ENCODE measurements around the gene USP32.
"Not testable (repeated sequence)": the region's sequence is repeated elsewhere in the genome, so short reads cannot be mapped to it uniquely, and the experiment has no call there.

Gene USP32

DNA sequence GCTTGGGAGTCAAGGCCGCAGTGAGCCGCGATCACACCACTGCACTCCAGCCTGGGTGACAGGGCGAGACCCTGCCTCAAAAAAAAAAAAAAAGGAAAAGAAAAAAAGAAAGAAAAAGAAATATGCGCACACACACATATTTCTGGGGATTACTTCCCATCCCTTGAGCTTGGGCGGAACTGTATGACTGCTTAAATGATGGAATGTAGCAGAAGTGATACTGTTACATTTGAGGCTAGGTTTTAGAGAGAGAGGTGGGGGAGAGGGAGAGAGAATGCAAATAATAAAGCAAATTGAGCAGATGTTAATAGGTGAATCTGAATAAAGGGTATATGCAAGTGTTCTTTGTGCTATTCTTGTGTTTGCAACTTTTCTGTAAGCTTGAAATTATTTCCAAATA lies 12.0 kb upstream of the USP32 start:
- DNase-seq (ENCODE audit: low read depth in 2 of 3, low spot score in 1 of 3), result no peak

DNA sequence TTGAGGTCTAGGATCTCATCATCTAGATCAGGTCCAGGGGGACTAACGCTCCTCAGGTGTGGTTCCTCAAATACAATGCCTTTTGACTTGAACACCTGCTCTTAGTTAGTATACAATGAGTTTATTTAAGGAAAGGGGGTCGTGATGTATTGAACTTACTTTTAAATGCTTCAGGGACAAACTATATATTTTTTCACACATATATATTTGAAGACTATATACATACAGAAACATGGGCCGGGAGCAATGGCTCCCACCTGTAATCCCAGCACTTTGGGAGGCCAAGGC lies 11.5 kb upstream of the USP32 start:
- DNase-seq (ENCODE audit: low read depth in 2 of 3, low spot score in 1 of 3), result no peak

DNA sequence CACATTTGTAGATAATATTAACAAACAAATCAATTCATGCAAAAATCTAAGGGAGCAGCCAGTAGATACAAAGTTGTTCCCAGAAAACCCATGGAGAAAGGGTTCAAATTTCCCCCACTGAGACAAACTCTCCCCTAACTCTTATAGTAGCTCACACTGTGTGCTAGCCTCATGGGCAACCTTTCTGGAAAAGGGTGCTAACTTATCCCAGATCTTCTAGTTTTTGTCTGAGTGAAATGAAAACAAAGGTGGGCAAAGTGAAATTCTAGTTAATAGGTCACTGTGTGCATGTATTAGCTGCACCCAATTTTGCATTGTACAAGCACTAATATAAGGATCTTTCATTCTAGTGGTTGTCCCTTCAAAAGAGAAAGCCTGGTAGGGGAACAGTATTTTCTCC lies 9.9 kb upstream of the USP32 start:
- DNase-seq (ENCODE audit: low read depth in 2 of 3, low spot score in 1 of 3), result no peak

DNA sequence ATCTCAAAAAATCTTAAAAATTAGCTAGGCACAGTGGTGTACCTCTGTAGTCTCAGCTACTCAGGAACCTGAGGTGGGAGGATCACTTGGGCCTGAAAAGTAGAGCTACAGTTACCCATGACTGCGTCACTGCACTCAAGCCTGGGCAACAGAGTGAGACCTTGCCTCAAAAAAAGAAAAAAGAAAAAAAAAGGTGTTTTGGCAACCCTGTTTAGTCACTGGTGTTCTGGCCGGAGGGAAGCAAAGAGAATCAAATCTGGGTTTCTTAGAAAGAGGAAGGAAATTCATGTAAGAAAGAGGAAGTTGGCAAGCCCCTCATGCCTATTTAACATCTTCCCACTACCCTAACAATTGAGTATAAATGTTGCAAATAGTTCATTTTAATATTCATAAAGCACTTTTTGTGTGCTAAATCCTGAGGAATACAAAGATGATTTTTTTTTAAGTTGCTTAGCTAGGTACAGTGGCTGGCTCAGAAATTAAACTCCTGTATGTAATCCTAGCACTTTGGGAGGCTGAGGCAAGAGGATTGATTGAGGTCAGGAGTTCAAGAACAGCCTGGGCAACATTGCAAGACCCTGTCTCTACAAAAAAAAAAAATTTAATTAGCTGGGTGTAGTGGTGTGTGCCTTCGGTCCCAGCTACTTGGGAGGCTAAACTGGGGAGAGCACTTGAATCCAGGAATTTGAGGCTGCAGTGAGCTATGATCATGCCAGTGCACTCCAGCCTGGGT lies 6.5 kb upstream of the USP32 start:
- DNase-seq (ENCODE audit: low read depth in 2 of 3, low spot score in 1 of 3), result no peak

DNA sequence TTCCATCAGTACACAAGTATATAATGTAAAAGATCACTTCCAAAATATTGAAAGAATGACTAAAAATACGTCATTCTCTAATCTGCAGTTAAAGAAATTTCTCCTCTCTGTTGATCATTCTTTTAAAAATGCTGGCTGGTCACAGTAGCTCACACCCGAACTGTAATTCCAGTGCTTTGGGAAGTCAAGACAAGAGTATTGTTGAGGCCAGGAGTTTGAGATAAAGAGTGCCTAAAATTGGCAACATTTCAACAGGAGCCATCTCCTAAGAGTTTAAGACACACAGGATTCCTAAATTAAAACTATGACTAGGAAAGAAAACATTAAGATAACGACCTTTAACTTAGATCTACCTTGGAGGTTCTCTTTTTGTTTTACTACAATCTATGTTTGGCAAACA lies 4.5 kb upstream of the USP32 start:
- DNase-seq (ENCODE audit: low read depth in 2 of 3, low spot score in 1 of 3), result no peak

DNA sequence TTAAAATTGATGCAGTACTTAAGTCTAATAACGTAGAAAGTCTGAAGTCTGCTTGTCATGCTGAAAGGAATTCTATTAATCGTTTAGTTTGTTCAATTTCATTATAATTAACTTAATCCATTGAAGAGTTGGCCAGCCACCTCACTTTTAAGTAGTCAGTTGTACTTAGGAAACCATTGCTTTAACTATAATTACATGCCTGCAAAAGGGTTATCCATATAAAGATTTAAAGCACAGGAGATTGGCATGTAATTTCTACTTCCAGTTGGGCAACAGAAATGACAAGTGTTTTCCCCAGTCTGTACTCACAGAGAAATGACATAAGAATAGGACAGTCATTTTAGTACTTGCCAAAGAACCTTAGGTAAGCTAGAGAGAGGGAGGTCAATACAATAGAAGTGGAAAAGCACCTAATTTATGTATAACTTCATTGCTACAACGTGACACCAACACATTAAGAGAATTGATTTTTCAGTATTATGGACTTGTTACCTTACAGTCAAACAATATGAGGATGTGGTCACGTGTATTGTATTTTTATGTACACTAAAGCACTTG lies 3.7 kb upstream of the USP32 start:
- no peak for DNase-seq (ENCODE audit: low read depth in 2 of 3, low spot score in 1 of 3)

DNA sequence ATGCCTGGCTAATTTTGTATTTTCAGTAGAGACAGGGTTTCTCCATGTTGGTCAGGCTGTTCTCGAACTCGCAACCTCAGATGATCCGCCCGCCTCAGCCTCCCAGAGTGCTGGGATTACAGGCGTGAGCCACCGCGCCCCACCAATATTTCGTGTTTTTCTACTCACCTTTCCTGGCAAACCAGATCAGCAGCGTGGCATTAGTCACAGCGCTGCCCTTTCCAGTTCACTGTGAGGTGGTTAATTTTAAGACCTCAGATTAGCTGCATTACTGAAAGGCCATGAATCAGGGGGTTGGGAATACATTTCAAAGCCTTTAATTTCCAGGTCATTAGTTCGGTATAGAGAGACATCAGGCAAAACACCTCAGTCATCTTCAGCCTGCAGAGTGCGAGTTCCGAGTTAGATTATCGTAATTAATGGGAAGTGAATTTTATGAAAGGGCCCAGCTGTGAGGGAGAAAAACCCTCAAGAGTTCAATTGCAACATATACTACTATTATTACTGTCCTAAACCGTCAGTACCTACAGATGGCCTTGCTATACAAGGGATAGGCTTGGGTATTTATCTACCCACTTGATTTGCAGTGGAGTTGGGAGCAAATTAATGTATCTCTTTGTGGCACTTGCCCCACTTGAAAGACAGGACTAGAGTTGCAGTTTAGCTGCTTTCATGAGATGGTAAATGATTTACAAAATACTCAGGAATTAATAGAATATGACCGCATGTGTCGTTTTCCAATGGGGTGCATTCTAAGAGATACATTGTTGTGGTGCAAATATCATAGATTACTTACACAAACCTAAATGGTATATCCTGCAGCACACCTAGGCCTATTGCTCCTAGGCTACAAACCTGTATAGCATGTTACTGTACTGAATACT lies 2.1 kb upstream of the USP32 start:
- DNase-seq (ENCODE audit: low read depth in 2 of 3, low spot score in 1 of 3), result no peak

DNA sequence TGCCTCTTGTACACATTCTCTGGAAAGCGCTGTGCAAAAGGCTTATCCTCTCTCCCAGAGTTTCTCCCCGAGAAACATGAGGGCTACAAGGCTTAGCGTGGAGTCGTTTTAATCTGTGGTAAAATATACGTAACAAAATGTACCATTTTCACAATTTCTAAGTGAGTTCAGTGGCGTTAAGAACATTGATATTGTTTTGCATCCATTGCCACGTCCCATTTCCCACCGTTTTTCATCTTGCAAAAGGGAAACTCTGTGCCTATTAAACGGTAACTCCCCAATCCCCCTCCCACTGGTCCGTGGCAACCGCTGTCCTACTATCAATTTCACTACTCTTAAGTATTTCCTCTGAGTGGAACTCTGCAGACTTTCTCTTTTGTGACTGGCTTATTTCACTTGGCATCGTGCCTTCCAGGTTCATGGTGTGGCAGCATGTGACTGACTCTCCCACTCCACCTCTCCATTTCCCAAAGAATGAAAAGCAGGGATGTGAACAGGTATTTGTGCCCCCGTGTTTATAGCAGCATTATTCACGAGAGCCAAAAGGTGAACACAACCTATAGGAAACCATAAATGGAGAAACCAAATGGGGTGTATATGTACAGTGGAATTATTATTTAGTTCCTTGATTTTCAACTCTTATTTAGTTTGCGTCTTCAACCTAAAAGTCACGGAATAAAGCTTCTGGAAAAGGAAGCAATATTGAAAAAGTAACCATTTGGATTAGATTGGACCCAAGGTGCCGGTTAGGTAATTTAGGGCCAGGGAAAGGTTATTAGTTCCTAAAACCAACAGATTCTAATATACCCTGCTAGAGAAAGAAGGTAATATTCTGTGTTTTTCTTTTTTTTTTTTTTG lies 1.1 kb upstream of the USP32 start:
- peak; percentile 32 to 40 (median 33) for DNase-seq (ENCODE audit: low read depth in 2 of 3, low spot score in 1 of 3)

DNA sequence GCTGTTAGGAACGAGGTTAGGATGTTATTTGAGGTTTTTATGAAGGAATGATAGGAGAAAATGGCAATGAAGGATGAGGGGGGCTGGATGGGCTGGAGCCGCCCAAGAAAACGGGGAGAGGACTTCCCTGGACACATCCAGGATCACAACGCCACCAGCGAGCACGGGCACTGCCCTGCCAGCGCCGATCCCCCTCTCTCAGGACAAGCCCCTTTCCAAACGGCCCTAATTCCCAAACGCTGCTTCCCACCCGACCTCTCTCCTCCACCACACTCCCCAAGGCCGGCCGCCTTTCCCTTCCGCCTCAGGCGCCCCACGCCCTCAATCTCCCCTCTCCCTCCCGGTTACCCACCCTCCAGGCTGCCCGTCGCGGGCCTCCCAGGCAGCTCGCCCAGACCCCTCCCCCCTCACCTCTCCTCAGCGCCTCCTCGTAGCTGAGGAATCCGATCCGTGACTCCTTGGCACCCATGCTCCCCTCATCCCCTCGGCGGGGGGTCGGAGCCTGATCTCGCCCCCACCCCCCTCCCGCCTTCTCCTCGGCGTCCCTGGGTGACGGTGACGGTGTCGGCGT lies 377 bp downstream of the USP32 start:
- no peak for DNase-seq (ENCODE audit: low read depth in 2 of 3, low spot score in 1 of 3)

DNA sequence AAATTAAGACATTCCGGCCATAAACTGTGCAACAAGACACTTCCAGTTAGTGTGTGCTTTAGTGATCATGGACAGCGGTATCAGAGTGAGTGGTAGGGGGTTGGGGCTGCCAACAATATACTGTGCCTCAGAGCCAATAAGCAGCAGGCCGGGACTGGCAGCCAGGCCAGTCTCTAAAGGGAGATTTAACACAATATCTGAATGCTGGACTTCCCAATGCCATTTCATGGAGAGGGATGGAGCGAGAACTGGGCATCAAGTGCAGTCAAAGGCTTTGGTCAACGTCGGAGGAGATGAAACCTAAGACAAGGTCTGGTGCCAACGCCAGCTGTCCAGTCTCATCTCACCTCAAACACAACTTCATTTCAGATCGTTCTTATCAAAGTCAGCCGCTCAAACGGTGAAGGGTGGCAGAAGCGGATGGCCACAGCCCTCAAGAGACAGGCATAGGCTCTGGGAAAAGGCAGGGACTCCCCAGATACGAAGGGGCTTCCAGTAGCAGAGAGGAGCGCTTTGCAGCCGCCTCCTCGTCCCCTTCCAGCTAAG lies 935 bp downstream of the USP32 start:
- peak in 2 of 3 donors; percentile 8 to 12 for DNase-seq (ENCODE audit: low read depth in 2 of 3, low spot score in 1 of 3)

DNA sequence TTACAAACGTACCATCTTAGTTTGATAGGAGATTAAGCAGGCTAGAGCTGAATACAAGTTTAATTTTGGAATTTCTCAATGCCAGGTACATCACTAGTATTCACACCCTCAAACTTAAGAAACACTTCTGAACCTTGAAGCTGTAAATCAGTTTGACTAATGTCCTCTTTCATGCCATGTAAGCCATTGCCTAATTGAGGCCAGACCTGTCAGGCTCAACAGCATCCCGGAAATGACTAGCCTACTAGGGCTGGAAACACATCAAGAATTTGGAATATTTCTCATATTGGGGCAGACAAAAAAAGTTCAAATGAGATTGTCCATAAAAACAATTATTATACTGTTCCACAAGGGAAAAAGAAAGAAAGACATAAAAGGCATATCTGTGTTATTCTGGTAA lies 1.7 kb downstream of the USP32 start:
- DNase-seq (ENCODE audit: low read depth in 2 of 3, low spot score in 1 of 3), result no peak

DNA sequence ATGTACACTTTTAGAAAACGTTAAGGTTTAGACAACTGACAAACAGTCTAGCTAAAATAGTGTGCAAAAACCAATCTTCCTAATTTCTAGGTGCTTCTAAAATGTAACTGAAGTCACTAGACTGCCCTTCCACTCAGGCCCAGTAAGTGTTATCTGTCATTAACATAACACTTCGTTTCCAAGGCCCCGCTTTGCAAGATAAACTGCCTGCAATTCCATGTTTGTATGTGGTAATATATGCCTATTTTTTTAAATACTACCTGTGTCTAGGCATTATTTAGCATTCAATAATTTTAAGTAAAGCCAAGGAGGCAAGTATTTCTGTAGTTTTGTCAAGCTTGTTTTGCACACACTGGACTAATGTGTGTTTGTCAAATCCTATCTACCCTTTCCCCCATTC lies 3.2 kb downstream of the USP32 start:
- DNase-seq (ENCODE audit: low read depth in 2 of 3, low spot score in 1 of 3), result no peak

DNA sequence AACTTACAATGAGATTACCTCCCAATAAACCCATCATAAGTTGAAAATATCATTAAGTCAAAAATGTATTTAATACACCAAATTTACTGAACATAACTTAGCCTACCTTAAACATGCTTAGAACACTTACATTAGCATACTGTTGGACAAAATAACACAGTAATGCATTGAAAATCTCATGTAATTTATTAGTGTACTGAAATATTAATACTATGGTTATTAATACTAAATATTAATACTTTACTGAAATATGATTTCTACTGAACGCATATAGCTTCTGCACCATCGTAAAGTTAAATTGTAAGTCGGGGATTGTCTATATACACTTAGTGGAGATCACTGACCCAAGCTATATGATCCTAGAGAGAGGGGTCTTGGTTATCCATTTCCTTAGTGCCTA lies 4.3 kb downstream of the USP32 start:
- DNase-seq (ENCODE audit: low read depth in 2 of 3, low spot score in 1 of 3), result no peak

DNA sequence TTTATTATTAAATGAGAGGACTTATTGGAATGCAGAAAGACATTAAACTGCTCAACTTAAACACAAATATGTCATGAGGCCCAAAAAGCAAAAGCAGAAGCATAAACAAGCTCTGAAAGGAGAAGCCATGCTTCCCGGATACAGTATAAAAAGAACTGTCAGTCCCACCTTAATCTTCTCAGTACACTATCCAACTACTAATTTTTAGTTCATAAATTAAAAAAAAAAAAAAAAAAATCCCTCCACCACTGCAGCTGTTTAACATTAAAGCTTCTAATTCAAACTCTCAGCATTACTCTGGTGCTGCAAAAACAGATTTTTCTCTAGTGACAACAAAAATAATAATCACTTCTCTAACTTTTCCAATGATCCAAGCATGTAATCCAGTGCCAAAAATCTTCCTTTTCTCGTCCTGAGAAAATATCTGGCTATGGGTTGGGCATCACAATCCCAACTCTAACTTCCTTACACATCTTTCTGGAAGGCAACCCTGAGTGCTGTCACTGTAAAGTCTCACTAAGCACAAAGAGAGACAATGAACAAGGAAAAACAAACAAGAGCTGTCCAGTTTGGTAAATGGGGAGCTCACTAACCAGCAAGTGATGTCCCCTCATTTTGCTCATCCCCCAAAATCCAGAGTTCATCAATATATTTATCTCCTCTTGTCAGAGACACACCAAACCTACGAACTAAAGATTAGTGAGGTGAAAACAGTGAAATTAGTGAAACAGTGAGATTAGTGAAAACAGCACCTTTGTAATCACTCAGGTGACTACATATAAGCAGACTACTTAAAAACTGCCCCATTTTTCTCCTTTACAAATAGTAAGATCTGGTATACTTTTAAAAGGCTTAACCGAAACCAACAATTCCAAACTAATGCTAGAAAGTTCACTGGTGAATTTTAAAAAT lies 5.5 kb downstream of the USP32 start:
- DNase-seq (ENCODE audit: low read depth in 2 of 3, low spot score in 1 of 3), result no peak

DNA sequence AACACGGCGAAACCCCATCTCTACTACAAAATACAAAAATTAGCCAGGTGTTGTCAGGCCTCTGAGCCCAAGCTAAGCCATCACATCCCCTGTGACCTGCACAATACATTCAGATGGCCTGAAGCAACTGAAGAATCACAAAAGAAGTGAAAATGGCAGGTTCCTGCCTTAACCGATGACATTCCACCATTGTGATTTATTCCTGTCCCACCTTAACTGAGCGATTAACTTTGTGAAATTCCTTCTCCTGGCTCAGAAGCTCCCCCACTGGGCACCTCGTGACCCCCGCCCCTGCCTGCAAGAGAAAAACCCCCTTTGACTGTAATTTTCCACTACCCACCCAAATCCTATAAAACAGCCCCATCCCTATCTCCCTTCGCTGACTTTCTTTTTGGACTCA lies 7.0 kb downstream of the USP32 start:
- not testable (repeated sequence) for DNase-seq (ENCODE audit: low read depth in 2 of 3, low spot score in 1 of 3)

DNA sequence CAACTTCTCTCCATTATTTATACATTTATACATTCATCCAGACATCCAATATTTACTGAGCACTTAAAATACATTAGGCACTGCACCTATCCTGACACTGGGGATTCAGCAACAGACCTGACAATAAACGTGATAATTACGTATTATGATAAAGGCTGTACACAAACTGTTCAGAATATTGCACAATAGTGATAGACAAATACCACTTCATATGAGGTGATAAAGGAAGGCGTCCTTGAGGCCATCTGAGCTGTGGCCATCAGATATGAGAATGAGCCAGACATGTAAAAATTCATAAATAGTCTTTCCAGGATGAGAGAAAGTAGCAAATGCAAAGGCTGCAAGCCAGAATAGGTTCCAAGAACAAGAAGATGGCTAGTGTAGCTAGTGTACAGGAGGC lies 8.6 kb downstream of the USP32 start:
- DNase-seq (ENCODE audit: low read depth in 2 of 3, low spot score in 1 of 3), result no peak

DNA sequence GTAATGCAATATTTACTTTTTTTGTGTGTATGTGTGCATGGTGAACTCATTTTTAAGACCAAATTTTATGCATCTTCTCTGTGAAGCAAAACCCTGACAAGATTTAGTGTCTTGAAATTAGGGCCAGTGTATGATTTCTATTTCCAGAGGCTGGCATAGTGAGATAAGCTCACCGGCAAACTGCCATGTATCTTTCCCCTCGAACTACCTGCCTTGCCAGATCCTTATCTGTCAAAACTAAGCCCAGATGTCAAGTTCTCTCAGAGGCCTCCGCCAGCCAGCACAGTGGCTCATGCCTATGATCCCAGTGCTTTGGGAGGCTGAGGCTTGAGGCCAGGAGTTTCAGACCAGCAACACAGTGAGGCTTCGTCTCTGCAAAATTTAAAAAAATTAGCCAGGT lies 10.0 kb downstream of the USP32 start:
- no peak for DNase-seq (ENCODE audit: low read depth in 2 of 3, low spot score in 1 of 3)

DNA sequence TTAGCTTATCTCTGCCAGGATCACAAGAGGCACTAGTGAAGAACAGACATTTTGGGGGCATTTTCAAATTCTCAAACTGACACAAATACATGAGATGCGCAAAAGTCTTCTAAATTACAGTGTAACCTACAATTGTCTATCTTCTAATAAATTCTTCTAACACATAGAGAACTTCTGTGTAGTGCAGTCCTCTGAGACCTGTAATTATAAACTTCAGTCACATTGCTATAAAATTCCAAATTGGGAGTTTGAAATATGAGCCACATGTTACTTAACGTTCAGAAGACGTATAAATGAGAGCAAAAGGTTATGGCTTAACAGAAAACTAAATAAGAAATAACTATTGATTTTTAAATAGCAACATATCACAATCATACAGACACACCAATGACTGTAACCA lies 12.5 kb downstream of the USP32 start:
- DNase-seq (ENCODE audit: low read depth in 2 of 3, low spot score in 1 of 3), result not testable (repeated sequence)

DNA sequence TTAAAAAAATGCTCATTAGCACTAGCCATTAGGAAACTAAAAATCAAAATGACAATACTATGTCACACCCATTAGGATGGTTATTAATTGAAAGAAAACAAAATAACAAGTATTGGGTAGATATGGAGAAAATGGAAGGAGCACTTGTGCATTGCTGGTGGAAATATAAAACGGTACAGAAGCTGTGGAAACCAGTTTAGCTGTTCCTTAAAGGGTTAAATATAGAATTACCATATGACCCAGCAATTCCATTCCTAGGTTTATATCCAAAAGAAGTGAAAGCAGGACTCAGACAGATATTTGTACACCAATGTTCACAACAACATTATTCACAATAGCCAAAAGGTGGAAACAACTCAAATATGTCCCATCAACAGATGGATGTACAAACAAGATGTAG lies 13.7 kb downstream of the USP32 start:
- DNase-seq (ENCODE audit: low read depth in 2 of 3, low spot score in 1 of 3), result not testable (repeated sequence)
